Coronary artery (tissue), 2 donors: Measurements from ENCODE around the gene SIM2.

Experiments used
- DNase-seq: peaks from one replicate; pipeline ENCODE4 v3.0.0-alpha.2; 2017; ENCODE audit warnings: low spot score
- H3K27ac ChIP-seq, 2 donors: fragments of 200-600 bp; sonication (generic); one replicate each; pipeline ENCODE4 v1.5.1; 2016 to 2019
- H3K4me3 ChIP-seq: fragments of 200-600 bp; sonication (generic); 2 replicates; pipeline ENCODE4 v1.5.1; 2016; ENCODE audit warnings: mild to moderate bottlenecking, moderate library complexity
- CTCF ChIP-seq: fragments of 200-600 bp; sonication (generic); IDR thresholded peaks from one replicate; pipeline ENCODE4 v1.5.1; 2019; ENCODE audit warnings: antibody characterized with exemption

The SIM2 gene

DNA sequence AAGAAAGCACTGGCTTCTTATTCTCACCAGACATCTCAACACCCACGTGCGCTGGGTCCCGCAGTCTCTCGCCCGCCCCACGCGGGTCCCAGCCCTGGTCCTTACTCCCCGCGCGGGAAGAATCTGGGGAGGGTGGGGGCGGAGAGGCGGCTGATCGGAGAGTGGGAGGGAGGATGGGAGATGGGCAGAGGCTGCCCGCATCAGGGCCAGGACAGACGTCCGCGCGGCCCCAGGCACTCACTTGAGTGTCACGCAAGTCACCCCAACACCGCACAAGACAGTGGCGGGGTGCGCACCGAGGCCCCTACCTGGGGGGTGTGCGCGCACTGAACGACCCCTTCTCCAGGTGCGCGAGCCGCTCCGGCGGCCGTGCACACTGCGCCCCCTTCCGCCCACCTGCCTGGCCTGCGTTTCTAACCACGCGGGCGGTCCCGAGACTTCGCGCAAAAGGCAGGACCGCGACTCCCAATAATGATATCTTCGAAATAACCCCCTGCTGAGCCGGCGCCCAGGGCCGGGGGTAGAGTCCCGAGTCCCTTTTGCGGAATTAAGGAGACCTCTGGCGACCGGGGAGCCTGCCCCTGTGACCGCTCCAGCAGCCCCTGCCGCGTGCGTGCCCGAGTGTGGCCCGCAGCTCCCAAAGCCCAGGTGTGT, 6.0 kb upstream of the SIM2 start:
- Histone ChIP-seq H3K27ac (no peak overlapping the region), H3K4me3 (no peak overlapping the region)
- no peak for TF ChIP-seq CTCF
- DNase-seq, result no peak

DNA sequence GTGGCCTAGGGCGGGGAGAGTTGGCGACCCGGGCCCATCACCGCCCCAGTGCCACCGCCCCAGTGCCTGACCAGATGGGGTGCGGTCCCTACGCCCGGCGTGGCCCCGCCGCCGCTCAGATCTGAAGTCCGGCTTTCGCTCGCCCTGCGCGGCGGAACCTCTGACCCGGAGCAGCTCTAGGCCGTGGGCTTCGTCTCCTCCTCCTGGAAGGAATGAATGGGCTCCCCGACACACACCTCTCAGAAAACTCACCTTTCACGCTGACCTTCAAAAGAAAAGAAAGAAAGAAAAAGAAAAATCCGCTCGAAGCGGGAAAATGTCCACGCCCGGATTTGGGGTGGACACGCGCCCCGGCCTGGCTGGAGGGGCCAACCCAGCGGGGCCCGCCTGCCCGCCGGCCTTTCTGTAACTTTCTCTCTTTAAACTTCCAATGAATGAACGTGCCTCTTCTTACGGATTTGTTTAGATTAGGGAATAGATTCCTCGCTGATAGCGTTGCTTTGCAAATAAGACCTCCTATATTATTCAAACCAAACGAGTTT, 5.4 kb upstream of the SIM2 start:
- Histone ChIP-seq H3K27ac (no peak overlapping the region), H3K4me3 (no peak overlapping the region)
- DNase-seq, result no peak
- no peak for TF ChIP-seq CTCF

GRCh38 chr21:36694031-36694515, 4.8 kb upstream of the SIM2 start:
- DNase-seq, result no peak
- no peak overlapping the region for H3K27ac ChIP-seq
- no peak overlapping the region for H3K4me3 ChIP-seq
- no peak for TF ChIP-seq CTCF

DNA sequence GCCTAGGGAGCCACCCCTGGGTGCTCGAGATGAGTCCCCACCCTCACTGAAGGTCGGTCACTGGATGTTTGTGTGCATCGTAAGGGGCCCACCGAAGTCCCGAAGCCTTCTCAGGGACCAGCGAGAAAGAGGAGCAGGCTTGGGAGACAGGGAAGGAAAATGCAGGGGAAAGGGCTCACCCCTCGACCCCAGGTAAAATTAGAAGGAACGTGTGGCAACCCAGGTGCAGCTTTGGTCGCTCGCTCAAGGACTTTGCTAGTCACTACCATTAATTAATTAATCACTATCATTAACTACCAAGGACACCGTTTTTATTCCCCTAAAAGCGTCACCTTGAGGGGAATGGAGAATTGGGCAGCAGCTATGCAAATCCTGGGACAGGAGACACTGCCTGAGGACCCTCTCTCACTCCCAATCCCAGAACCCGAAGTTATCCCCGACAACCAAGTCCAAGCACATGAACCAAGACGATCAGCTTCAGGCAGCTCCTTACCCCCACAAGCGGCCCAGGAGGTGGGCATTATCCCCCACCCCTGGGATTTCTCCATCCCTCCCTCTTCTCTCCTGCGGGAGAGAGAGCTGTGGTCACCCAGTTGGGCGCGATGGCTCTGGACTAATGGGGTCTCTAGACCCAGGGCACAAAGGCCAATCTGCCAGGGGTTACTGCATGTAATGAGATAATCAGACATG, 4.2 kb upstream of the SIM2 start:
- Histone ChIP-seq H3K27ac (no peak overlapping the region), H3K4me3 (no peak overlapping the region)
- no peak for TF ChIP-seq CTCF
- DNase-seq, result no peak

DNA sequence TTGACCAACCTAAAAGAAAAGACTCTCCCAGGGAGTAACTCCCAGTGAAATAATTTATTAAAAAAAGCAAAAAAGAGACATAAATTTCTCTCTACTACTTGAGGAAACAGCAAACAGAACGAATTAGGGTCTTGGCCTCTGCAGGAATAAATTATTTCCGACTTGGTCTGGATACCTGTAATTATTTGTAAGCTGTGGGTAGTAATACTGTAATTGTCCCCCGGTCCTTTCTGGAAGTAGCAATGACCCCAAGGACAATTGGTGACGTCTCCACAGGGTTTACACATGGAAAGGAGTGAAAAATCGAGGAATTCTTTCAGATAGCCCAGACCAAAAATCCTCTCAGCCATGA, 3.7 kb upstream of the SIM2 start:
- no peak for TF ChIP-seq CTCF
- H3K4me3 ChIP-seq, result no peak overlapping the region
- H3K27ac ChIP-seq, result no peak overlapping the region
- DNase-seq, result no peak

DNA sequence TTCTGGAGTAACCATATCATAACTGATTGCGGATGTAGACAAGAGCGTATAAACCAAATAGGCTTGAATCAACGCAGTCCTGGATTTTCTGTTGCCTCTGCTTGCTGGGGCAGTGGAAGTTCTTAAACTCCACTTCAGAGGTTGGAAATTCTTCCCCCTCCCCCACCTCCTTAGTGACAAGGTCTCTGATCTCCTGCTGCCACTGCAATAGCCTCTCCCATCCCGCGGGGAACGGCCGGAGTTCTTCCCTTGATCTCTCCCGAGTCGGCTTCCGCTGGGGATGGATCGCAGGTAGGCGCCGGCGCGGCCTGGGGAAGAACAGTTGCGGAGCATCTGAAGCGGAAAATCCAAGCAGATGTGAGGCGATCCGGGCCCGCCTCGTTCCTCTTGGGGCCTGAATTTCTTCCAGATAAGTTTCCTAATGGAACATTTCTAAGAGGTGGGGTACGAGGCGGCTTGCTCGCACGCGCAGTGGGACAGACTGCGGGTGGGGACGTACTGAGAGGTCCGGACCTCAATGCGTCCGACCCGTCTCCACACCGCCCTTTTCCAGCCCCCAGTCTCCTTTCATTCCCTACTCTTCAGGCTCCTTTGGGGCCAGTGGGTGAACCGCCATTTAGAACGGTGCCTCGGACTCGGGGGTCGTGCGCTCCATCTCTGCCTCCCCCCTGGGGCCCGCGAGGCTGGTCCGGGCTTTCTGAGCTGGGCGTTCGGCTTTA, 3.1 kb upstream of the SIM2 start:
- no peak overlapping the region for H3K4me3 ChIP-seq
- no peak overlapping the region for H3K27ac ChIP-seq
- DNase-seq, result no peak
- TF ChIP-seq CTCF, result no peak
